Endodermal cell (in vitro differentiated cells): ENCODE results near the gene PSMD13. TPM values are rescaled to one million over a fixed set of nuclear protein-coding genes. Genes with fewer than 3 reads are reported as not detected.

ENCODE experiments used
- DNase-seq: peaks from one replicate; pipeline ENCODE4 v3.0.0-alpha.2; 2017
- H3K27ac ChIP-seq: 2 replicates; pipeline ENCODE4 v1.5.1; 2013; ENCODE audit warnings: mild to moderate bottlenecking, low read depth, low read length, moderate library complexity
- H3K27me3 ChIP-seq: 2 replicates; pipeline ENCODE4 v1.6.1; 2013; ENCODE audit warnings: mild to moderate bottlenecking, low read length, moderate library complexity; ENCODE audit not compliant: insufficient read depth, control insufficient read depth, poor library complexity, severe bottlenecking
- H3K36me3 ChIP-seq: 2 replicates; pipeline ENCODE4 v1.7.0; 2013; ENCODE audit warnings: mild to moderate bottlenecking, low read length, moderate library complexity; ENCODE audit not compliant: control insufficient read depth, insufficient read depth
- H3K4me1 ChIP-seq: one replicate; pipeline ENCODE4 v1.7.0; 2013; ENCODE audit warnings: low read length; ENCODE audit not compliant: control insufficient read depth, insufficient read depth
- H3K4me3 ChIP-seq: 2 replicates; pipeline ENCODE4 v1.5.1; 2013; ENCODE audit warnings: mild to moderate bottlenecking, low read length, moderate library complexity
- H3K9ac ChIP-seq: 2 replicates; pipeline ENCODE4 v1.6.1; 2013; ENCODE audit warnings: mild to moderate bottlenecking, low read length, moderate library complexity; ENCODE audit not compliant: poor library complexity, severe bottlenecking; ENCODE audit errors: extremely low read depth
- H3K9me3 ChIP-seq: 2 replicates; pipeline ENCODE4 v1.6.1; 2013; ENCODE audit warnings: mild to moderate bottlenecking, low read length, moderate library complexity; ENCODE audit not compliant: control insufficient read depth
- H3K27ac Mint-ChIP-seq: 2 replicates; pipeline ENCODE4 v1.8.0; 2020; ENCODE audit warnings: mixed read lengths
- H3K27me3 Mint-ChIP-seq: 2 replicates; pipeline ENCODE4 v1.8.0; 2021; ENCODE audit warnings: mild to moderate bottlenecking, mixed read lengths; ENCODE audit not compliant: insufficient read depth
- H3K36me3 Mint-ChIP-seq: 2 replicates; pipeline ENCODE4 v1.8.0; 2020; ENCODE audit warnings: low read depth, mixed read lengths
- H3K4me1 Mint-ChIP-seq: 2 replicates; pipeline ENCODE4 v1.8.0; 2020; ENCODE audit warnings: mixed read lengths
- H3K4me3 Mint-ChIP-seq: 2 replicates; pipeline ENCODE4 v1.8.0; 2020; ENCODE audit warnings: mild to moderate bottlenecking, moderate library complexity, mixed read lengths
- H3K9me3 Mint-ChIP-seq: 2 replicates; pipeline ENCODE4 v1.8.0; 2020; ENCODE audit warnings: mild to moderate bottlenecking, mixed read lengths
- CTCF ChIP-seq: fragments of 200-600 bp; sonication (generic); conservative IDR thresholded peaks from 2 replicates; pipeline ENCODE4 v1.5.0; 2021; ENCODE audit warnings: antibody characterized with exemption, mild to moderate bottlenecking
- WGBS, 2 experiments: methylation state at CpG; one replicate each; pipeline versions ENCODE4 v1.1.5 to v1.1.7; 2013; ENCODE audit warnings: missing lambda C conversion rate in 2 of 2, mixed read lengths in 1 of 2; ENCODE audit not compliant: insufficient coverage in 1 of 2, insufficient read length in 1 of 2; 5-methylcytosine and 5-hydroxymethylcytosine counted together
- total RNA-seq, 2 donors: library from RNA; stranded (reverse); fragmentation: NEBNext Ultra II Directional in 1 of 2; extraction: Animal tissue kit (Norgen Biotek cat#: 25700) in 1 of 2; gene quantifications; 2 replicates in 1 of 2; 3 replicates in 1 of 2; pipeline ENCODE4 v1.2.1, GENCODE V29; 2021

The PSMD13 gene
- total RNA-seq, 2 donors from 2014 or later = 120 to 134 TPM

- DNase-seq = no peak
- Mint-ChIP-seq H3K36me3 (peaks cover 81% of the 10 kb centered on the region), H3K27me3 (no peaks in the 10 kb centered on the region), H3K4me3 (no peak overlapping the region), H3K4me1 (no peaks in the 10 kb centered on the region), H3K27ac (no peak overlapping the region), H3K9me3 (no peaks in the 10 kb centered on the region)
- H3K27me3 ChIP-seq = no peaks in the 10 kb centered on the region
- no peak for TF ChIP-seq CTCF
- no peaks in the 10 kb centered on the region for H3K4me1 ChIP-seq
- H3K4me3 ChIP-seq = no peak overlapping the region
- H3K9ac ChIP-seq = no peak overlapping the region
- 83 to 84% methylated on average over 8 of the region's 8 CpGs for WGBS, 2 experiments
- no peaks in the 10 kb centered on the region for H3K9me3 ChIP-seq
- no peak overlapping the region for H3K27ac ChIP-seq
- peaks cover 88% of the 10 kb centered on the region for H3K36me3 ChIP-seq
These were observed 12.3 kb downstream of the PSMD13 start for GRCh38 chr11:249062-249461.

DNA sequence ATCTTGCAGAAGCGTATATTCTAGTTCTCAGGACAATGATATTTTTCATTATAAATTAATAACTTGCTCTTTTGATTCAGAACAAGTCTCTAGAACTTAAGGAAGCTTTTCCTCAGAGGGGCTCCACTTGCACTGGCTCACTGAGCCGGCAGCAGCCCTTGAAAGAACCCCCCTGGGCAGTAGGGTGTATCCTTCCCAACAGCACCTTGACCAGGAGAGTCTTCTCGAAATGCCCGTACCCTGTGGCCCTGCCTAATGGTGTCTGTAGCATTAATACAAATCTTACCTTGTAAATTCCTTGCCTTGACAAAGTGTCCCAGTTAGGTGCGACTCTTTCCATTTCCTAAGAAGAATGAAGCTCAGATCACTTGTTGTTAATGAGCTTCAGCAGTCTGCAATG lies 13.5 kb downstream of the PSMD13 start:
- Mint-ChIP-seq H3K9me3 (no peaks in the 10 kb centered on the region), H3K4me1 (no peaks in the 10 kb centered on the region), H3K36me3 (peaks cover 73% of the 10 kb centered on the region), H3K27ac (no peak overlapping the region), H3K27me3 (no peaks in the 10 kb centered on the region), H3K4me3 (no peak overlapping the region)
- WGBS, 2 experiments = 88 to 97% methylated on average over 4 to 5 of the region's 5 CpGs
- H3K9me3 ChIP-seq = no peaks in the 10 kb centered on the region
- no peak overlapping the region for H3K9ac ChIP-seq
- no peaks in the 10 kb centered on the region for H3K4me1 ChIP-seq
- peak; percentile 34 for DNase-seq
- no peak overlapping the region for H3K27ac ChIP-seq
- peaks cover 78% of the 10 kb centered on the region for H3K36me3 ChIP-seq
- H3K27me3 ChIP-seq = no peaks in the 10 kb centered on the region
- TF ChIP-seq CTCF = no peak
- no peak overlapping the region for H3K4me3 ChIP-seq

GRCh38 chr11:250740-251299 lies 14.0 kb downstream of the PSMD13 start:
- Mint-ChIP-seq H3K9me3 (no peaks in the 10 kb centered on the region), H3K4me1 (no peaks in the 10 kb centered on the region), H3K36me3 (peaks cover 67% of the 10 kb centered on the region), H3K4me3 (no peak overlapping the region), H3K27ac (peak overlapping the region; percentile 70), H3K27me3 (peaks cover 2% of the 10 kb centered on the region)
- peak; percentile 90 for TF ChIP-seq CTCF
- WGBS, 2 experiments = 83 to 92% methylated on average over 7 to 10 of the region's 10 CpGs
- Histone ChIP-seq H3K36me3 (peaks cover 73% of the 10 kb centered on the region), H3K27me3 (no peaks in the 10 kb centered on the region), H3K9ac (no peak overlapping the region), H3K27ac (no peak overlapping the region), H3K4me1 (no peaks in the 10 kb centered on the region), H3K4me3 (no peak overlapping the region), H3K9me3 (no peaks in the 10 kb centered on the region)
- DNase-seq = peak; percentile 93
